NT2/D1 (cell line): ENCODE data around the gene FOS.
"Not testable (repeated sequence)": the region's sequence is repeated elsewhere in the genome, so short reads cannot be mapped to it uniquely, and the experiment has no call there.

ENCODE experiments used
- DNase-seq: peaks from one replicate; pipeline ENCODE4 v3.0.0-alpha.2; 2011; ENCODE audit warnings: low read depth, low spot score
- H3K27me3 ChIP-seq: 2 replicates; pipeline ENCODE4 v1.6.0; 2011; ENCODE audit warnings: mild to moderate bottlenecking; ENCODE audit not compliant: insufficient read length, insufficient read depth
- H3K36me3 ChIP-seq: 2 replicates; pipeline ENCODE4 v1.6.1; 2011; ENCODE audit warnings: mild to moderate bottlenecking, low read length, mixed read lengths; ENCODE audit not compliant: insufficient read depth, insufficient read length
- H3K4me1 ChIP-seq: 2 replicates; pipeline ENCODE4 v1.5.1; 2011; ENCODE audit not compliant: insufficient read depth, insufficient read length
- H3K4me3 ChIP-seq: 2 replicates; pipeline ENCODE4 v1.5.1; 2011; ENCODE audit warnings: low read depth; ENCODE audit not compliant: insufficient read length
- H3K9ac ChIP-seq: 2 replicates; pipeline ENCODE4 v1.6.0; 2011; ENCODE audit warnings: low read depth; ENCODE audit not compliant: insufficient read length
- H3K9me3 ChIP-seq: 2 replicates; pipeline ENCODE4 v1.5.1; 2011; ENCODE audit warnings: mild to moderate bottlenecking, low read length; ENCODE audit not compliant: insufficient read depth
- SUZ12 ChIP-seq: IDR thresholded peaks from 2 replicates; pipeline ENCODE4 v1.6.1; 2011; ENCODE audit not compliant: insufficient read length, insufficient read depth; ENCODE audit errors: extremely low read depth
- YY1 ChIP-seq: IDR thresholded peaks from 2 replicates; pipeline ENCODE4 v1.6.1; 2011; ENCODE audit not compliant: insufficient read length, insufficient read depth
- ZNF274 ChIP-seq: IDR thresholded peaks from 2 replicates; pipeline ENCODE4 v1.6.1; 2011; ENCODE audit warnings: mild to moderate bottlenecking, low read depth, low read length

FOS gene

GRCh38 chr14:75279763-75280290 lies 1.2 kb downstream of the FOS start:
- H3K9ac ChIP-seq = peak overlapping the region; percentile 91
- peak overlapping the region; percentile 93 for H3K4me3 ChIP-seq
- peaks cover 14% of the 10 kb centered on the region for H3K27me3 ChIP-seq
- peaks cover 16% of the 10 kb centered on the region for H3K36me3 ChIP-seq
- DNase-seq = no peak
- no peaks in the 10 kb centered on the region for H3K9me3 ChIP-seq
- H3K4me1 ChIP-seq = peaks cover 9% of the 10 kb centered on the region
- no peak for TF ChIP-seq YY1
- no peak for TF ChIP-seq SUZ12
- TF ChIP-seq ZNF274 = no peak

GRCh38 chr14:75280291-75280830 lies 1.7 kb downstream of the FOS start:
- peaks cover 8% of the 10 kb centered on the region for H3K27me3 ChIP-seq
- peaks cover 9% of the 10 kb centered on the region for H3K4me1 ChIP-seq
- H3K4me3 ChIP-seq = peak overlapping the region; percentile 93
- no peaks in the 10 kb centered on the region for H3K9me3 ChIP-seq
- H3K36me3 ChIP-seq = peaks cover 16% of the 10 kb centered on the region
- no peak for DNase-seq
- TF ChIP-seq YY1 = no peak
- TF ChIP-seq SUZ12 = no peak
- no peak for TF ChIP-seq ZNF274
- H3K9ac ChIP-seq = peak overlapping the region; percentile 91

GRCh38 chr14:75280831-75281653 lies 2.4 kb downstream of the FOS start:
- Histone ChIP-seq H3K27me3 (peaks cover 1% of the 10 kb centered on the region), H3K4me1 (peaks cover 9% of the 10 kb centered on the region), H3K9me3 (no peaks in the 10 kb centered on the region), H3K36me3 (peaks cover 16% of the 10 kb centered on the region), H3K9ac (no peak overlapping the region), H3K4me3 (peak overlapping the region; percentile 21)
- no peak for DNase-seq
- no peak for TF ChIP-seq ZNF274
- no peak for TF ChIP-seq SUZ12
- TF ChIP-seq YY1 = no peak

GRCh38 chr14:75281654-75282019 lies 3.0 kb downstream of the FOS start:
- no peak for TF ChIP-seq SUZ12
- no peak for TF ChIP-seq YY1
- TF ChIP-seq ZNF274 = no peak
- peak overlapping the region; percentile 21 for H3K4me3 ChIP-seq
- H3K9me3 ChIP-seq = no peaks in the 10 kb centered on the region
- peaks cover 9% of the 10 kb centered on the region for H3K4me1 ChIP-seq
- H3K9ac ChIP-seq = no peak overlapping the region
- peaks cover 16% of the 10 kb centered on the region for H3K36me3 ChIP-seq
- no peaks in the 10 kb centered on the region for H3K27me3 ChIP-seq
- no peak for DNase-seq

GRCh38 chr14:75282170-75282554 lies 3.5 kb downstream of the FOS start:
- no peak overlapping the region for H3K9ac ChIP-seq
- H3K9me3 ChIP-seq = no peaks in the 10 kb centered on the region
- TF ChIP-seq SUZ12 (no peak), YY1 (no peak), ZNF274 (no peak)
- H3K27me3 ChIP-seq = no peaks in the 10 kb centered on the region
- H3K4me3 ChIP-seq = no peak overlapping the region
- H3K36me3 ChIP-seq = peaks cover 16% of the 10 kb centered on the region
- DNase-seq = no peak
- peaks cover 9% of the 10 kb centered on the region for H3K4me1 ChIP-seq

- H3K36me3 ChIP-seq = peaks cover 16% of the 10 kb centered on the region
- not testable (repeated sequence) for H3K9ac ChIP-seq, H3K4me1 ChIP-seq, H3K27me3 ChIP-seq, H3K4me3 ChIP-seq, H3K9me3 ChIP-seq, DNase-seq
Observed at GRCh38 chr14:75282555-75283161, 4.0 kb downstream of the FOS start.

- Histone ChIP-seq H3K36me3 (peaks cover 16% of the 10 kb centered on the region), H3K27me3 (no peaks in the 10 kb centered on the region), H3K9ac (no peak overlapping the region), H3K4me1 (peaks cover 7% of the 10 kb centered on the region), H3K4me3 (no peak overlapping the region), H3K9me3 (no peaks in the 10 kb centered on the region)
- no peak for TF ChIP-seq SUZ12
- no peak for TF ChIP-seq YY1
- no peak for TF ChIP-seq ZNF274
- DNase-seq = no peak
Observed at GRCh38 chr14:75283162-75283832, 4.7 kb downstream of the FOS start.
